Measurements from ENCODE around the gene GRK2. TPM values are rescaled to one million over a fixed set of nuclear protein-coding genes. Genes with fewer than 3 reads are reported as not detected.

GRK2 gene
- total and polyA plus RNA-seq, 9 of the 15 experiments (the other 6 are each of a cell fraction or from before 2014, with no cell fraction given), result 0.24 to 95.8 (median 56.5) TPM

DNA sequence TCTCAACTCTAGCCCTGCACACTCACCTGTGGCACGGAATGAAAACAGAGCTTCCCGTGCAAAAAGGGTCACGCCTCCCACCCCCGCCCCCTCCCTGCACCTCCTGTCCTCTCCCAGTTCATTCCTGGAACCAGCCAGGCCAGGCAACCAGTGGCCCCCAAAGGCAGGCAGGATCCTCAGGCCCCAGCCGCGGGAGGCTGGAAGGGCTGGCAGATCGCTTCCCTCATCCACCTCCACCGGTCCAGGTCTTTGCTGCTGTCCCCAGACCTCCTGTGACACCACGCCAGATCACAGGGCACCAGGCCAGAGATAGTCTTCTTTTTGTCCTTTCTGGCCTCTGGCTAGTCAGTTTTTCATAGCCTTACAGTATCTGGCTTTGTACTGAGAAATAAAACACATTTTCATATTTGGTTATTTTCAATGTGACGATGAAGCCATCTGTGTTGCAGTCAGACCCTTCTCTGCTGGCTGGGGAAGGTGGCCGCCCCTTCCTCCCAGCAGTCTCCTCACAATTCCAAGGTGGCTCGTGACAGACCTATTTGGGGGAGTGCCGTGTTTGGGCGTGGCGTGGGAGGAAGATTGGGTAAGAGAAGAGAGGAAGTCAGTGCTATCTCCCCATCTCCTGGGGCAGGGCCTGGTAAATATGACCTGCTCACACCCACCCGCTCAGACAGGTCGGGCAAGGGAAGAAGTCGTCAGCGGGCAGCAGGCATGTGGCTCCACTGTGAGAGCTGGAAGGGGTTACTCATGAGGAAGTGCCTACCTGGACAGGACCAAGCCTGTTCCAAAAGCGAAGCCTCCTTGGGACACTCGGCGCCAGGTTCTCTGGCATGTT, 46.1 kb downstream of the GRK2 start (continued):
- TF ChIP-seq, protein P1, sequence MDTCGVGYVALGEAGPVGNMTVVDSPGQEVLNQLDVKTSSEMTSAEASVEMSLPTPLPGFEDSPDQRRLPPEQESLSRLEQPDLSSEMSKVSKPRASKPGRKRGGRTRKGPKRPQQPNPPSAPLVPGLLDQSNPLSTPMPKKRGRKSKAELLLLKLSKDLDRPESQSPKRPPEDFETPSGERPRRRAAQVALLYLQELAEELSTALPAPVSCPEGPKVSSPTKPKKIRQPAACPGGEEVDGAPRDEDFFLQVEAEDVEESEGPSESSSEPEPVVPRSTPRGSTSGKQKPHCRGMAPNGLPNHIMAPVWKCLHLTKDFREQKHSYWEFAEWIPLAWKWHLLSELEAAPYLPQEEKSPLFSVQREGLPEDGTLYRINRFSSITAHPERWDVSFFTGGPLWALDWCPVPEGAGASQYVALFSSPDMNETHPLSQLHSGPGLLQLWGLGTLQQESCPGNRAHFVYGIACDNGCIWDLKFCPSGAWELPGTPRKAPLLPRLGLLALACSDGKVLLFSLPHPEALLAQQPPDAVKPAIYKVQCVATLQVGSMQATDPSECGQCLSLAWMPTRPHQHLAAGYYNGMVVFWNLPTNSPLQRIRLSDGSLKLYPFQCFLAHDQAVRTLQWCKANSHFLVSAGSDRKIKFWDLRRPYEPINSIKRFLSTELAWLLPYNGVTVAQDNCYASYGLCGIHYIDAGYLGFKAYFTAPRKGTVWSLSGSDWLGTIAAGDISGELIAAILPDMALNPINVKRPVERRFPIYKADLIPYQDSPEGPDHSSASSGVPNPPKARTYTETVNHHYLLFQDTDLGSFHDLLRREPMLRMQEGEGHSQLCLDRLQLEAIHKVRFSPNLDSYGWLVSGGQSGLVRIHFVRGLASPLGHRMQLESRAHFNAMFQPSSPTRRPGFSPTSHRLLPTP (IDR thresholded peaks at IDR 0.05; ENCODE audit: borderline replicate concordance, extremely low read depth, insufficient read length), result no peak
- TF ChIP-seq ZC3H11A (IDR thresholded peaks at IDR 0.05; ENCODE audit: low read depth, low read length) (no peak), KLF13 (tag; IDR thresholded peaks at IDR 0.05; ENCODE audit: borderline replicate concordance, low read depth) (no peak; the same call in 1 of the 2 replicates), ASH1L (IDR thresholded peaks at IDR 0.05; ENCODE audit: borderline replicate concordance, low read depth, partially characterized antibody) (no peak), ZFP36 (IDR thresholded peaks at IDR 0.05; ENCODE audit: low read depth, low read length, partially characterized antibody) (no peak), RBM15 (IDR thresholded peaks at IDR 0.05; ENCODE audit: insufficient read depth, low read length) (no peak), NFIX (CRISPR knock-in tag; IDR thresholded peaks at IDR 0.05; ENCODE audit: low read depth) (no peak), JUNB (CRISPR knock-in tag; conservative IDR thresholded peaks at IDR 0.05) (no peak), ZNF263 (CRISPR knock-in tag; IDR thresholded peaks at IDR 0.05; ENCODE audit: borderline replicate concordance) (no peak)
- TF ChIP-seq, protein P2, sequence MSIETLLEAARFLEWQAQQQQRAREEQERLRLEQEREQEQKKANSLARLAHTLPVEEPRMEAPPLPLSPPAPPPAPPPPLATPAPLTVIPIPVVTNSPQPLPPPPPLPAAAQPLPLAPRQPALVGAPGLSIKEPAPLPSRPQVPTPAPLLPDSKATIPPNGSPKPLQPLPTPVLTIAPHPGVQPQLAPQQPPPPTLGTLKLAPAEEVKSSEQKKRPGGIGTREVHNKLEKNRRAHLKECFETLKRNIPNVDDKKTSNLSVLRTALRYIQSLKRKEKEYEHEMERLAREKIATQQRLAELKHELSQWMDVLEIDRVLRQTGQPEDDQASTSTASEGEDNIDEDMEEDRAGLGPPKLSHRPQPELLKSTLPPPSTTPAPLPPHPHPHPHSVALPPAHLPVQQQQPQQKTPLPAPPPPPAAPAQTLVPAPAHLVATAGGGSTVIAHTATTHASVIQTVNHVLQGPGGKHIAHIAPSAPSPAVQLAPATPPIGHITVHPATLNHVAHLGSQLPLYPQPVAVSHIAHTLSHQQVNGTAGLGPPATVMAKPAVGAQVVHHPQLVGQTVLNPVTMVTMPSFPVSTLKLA (conservative IDR thresholded peaks at IDR 0.05), result peak in 1 of 2 experiments; percentile 74; a peak in 3 of 4 replicates
- TF ChIP-seq, protein P3, sequence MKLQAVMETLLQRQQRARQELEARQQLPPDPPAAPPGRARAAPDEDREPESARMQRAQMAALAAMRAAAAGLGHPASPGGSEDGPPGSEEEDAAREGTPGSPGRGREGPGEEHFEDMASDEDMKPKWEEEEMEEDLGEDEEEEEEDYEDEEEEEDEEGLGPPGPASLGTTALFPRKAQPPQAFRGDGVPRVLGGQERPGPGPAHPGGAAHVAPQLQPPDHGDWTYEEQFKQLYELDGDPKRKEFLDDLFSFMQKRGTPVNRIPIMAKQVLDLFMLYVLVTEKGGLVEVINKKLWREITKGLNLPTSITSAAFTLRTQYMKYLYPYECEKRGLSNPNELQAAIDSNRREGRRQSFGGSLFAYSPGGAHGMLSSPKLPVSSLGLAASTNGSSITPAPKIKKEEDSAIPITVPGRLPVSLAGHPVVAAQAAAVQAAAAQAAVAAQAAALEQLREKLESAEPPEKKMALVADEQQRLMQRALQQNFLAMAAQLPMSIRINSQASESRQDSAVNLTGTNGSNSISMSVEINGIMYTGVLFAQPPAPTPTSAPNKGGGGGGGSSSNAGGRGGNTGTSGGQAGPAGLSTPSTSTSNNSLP (IDR thresholded peaks at IDR 0.05; ENCODE audit: borderline replicate concordance, low read depth, low read length), result no peak
- TF ChIP-seq, protein P4, sequence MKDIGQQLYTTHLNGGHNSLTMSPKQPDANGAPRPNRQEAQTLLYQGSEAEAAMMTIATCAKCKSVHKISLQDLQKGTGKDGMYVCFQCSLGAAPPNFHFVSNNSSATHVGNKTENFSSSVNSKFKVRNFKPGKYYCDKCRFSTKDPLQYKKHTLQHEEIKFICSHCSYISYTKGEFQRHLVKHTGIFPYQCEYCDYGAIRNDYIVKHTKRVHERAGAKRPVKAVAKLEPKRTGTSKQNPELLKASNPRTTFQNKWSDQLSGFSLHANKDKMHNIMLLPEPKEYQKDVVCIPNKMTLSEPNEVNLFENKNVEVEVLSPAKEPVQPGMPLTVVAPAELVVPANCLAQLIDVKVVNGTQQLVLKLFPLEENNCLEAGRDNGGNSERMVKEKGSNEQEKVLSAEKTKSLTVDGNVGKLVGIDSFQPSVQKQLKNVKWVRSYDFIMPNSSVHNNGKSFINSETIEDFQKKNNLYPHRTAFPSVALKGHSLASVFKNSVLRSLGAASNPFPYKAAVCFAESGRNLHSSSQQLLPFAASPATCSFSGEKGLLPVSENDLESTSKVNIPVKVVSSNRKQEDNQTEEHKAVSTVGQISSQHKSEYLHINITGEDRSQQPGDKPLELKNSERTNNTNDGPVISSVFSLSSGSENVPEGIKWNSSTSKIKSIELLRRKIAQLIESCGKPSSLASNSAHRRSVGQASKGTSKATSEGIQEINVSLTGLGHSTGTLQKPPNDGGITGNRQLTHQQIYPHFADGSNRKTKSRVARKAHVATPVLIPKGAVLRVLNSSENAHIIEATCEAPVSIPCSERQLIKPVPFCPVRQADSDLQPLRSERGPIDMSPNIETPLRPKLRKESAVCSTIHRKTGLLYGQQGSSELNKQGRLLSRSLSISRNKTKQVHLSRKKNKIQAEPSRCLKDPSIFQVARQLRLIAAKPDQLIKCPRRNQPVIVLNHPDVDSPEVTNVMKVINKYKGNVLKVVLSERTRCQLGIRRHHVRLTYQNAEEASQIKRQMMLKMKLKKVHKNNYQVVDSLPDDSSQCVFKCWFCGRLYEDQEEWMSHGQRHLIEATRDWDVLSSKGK (CRISPR knock-in tag; IDR thresholded peaks at IDR 0.05), result no peak
- TF ChIP-seq, protein P5, sequence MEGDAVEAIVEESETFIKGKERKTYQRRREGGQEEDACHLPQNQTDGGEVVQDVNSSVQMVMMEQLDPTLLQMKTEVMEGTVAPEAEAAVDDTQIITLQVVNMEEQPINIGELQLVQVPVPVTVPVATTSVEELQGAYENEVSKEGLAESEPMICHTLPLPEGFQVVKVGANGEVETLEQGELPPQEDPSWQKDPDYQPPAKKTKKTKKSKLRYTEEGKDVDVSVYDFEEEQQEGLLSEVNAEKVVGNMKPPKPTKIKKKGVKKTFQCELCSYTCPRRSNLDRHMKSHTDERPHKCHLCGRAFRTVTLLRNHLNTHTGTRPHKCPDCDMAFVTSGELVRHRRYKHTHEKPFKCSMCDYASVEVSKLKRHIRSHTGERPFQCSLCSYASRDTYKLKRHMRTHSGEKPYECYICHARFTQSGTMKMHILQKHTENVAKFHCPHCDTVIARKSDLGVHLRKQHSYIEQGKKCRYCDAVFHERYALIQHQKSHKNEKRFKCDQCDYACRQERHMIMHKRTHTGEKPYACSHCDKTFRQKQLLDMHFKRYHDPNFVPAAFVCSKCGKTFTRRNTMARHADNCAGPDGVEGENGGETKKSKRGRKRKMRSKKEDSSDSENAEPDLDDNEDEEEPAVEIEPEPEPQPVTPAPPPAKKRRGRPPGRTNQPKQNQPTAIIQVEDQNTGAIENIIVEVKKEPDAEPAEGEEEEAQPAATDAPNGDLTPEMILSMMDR (IDR thresholded peaks at IDR 0.05 in 2 of 3, conservative IDR thresholded peaks at IDR 0.05 in 1 of 3; ENCODE audit: insufficient read depth in 2 of 3, low read depth in 1 of 3, low read length in 3 of 3), result no peak

All from K562 (cell line).